GM19455 (cell line): ENCODE data around the gene ZNF823.
"Not testable (repeated sequence)": the region's sequence is repeated elsewhere in the genome, so short reads cannot be mapped to it uniquely, and the experiment has no call there.

Source experiments
- ATAC-seq: cut with Tn5 transposase; IDR thresholded peaks from one replicate; pipeline ENCODE4 v1.9.1; 2021; ENCODE audit not compliant: unreplicated experiment

ZNF823 gene

GRCh38 chr19:11684987-11685675 lies 53.6 kb downstream of the ZNF823 start:
- ATAC-seq, result no peak

DNA sequence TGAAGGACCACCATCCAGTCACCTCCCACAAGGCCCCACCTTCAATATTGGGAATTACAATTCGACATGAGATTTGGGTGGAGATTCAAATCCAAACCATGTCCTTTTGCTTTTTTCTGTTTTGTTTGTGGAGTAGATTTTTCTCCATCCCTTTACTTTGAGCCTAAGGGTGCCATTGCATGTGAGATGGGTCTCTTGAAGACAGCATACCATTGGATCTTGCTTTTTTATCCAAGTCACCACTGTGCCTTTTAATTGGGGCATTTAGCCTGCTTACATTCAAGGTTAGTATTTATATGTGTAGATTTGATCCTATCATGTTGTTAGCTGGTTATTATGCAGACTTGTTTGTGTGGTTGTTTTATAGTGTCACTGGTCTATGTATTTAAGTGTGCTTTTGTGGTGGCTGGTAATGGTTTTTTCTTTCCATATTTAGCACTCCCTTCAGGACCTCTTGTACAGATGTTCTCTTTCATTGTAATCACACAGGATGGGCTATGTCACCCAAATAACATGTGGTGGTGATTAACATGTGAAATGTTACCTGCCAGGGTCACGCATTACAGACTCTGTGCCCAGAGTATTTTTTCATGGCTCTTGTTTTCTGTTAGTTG lies 58.0 kb downstream of the ZNF823 start:
- ATAC-seq, result no peak

GRCh38 chr19:11678504-11678903 lies 60.2 kb downstream of the ZNF823 start:
- ATAC-seq, result no peak

DNA sequence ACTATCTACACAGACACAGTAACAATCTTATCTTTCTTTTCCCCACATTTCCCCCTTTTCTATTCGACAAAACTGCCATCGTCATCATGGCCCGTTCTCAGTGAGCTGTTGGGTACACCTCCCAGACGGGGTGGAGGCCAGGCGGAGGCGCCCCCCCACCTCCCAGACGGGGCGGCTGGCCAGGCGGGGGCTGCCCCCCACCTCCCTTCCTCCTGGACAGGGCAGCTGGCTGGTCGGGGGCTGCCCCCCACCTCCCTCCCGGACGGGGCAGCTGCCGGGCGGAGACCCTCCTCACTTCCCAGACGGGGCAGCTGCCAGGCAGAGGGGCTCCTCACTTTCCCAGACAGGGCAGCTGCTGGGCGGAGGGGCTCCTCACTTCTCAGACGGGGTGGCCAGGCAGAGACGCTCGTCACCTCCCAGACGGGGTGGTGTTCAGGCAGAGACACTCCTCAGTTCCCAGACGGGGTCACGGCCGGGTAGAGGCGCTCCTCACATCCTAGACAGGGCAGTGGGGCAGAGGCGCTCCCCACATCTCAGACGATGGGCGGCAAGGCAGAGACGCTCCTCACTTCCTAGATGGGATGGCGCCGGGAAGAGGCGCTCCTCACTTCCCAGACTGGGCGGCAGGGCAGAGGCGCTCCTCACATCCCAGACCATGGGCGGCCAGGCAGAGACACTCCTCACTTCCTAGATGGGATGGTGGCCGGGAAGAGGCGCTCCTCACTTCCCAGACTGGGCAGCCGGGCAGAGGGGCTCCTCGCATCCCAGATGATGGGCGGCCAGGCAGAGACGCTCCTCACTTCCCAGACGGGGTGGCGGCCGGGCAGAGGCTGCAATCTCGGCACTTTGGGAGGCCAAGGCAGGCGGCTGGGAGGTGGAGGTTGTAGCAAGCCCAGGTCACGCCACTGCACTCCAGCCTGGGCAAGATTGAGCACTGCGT lies 61.8 kb downstream of the ZNF823 start:
- not testable (repeated sequence) for ATAC-seq

DNA sequence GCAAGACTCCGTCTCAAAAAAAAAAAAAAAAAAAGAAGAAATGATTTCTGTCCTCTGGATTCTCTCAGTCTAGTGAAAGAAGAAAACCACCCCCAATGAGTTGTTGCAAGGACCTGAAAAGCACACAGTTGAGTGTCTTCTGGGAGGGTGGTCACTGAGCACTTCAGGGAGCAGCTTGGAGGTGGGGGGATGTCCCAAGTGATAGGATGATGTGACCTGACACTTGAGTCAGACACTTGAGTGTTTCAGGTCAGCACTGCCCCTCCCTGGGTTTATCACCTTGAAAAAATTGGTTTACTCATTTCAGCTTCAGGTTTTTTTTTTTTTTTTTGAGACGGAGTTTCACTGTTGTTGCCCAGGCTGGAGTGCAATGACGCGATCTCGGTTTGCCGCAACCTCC lies 63.2 kb downstream of the ZNF823 start:
- no peak for ATAC-seq

DNA sequence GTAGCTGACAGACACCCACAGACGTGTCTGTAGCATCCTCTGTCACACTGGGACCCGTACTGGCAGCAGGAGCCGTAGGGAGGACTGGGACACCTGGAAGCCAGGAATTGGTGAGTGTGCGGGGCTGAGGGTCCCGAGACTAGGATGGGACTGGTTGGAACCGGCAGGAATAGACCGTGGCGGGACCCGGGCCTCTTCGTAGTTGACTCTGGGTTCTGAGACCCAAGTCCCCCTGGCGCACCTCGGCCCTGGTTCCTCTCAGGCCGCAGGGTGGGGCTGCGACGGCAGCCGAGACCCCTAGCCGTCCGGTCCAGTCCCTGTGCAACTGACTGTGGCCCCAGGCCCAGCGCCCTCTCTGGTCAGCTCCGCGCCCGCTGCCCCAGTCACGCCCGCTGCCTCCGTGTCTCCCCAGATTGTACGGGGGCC lies 64.7 kb downstream of the ZNF823 start:
- no peak for ATAC-seq

GRCh38 chr19:11673608-11674041 lies 65.1 kb downstream of the ZNF823 start:
- no peak for ATAC-seq
